Measurements from ENCODE around the gene ENOX1.

GRCh38 chr13:43289470-43290255, 497.1 kb downstream of the ENOX1 start:
- TF ChIP-seq POLR2A (IDR thresholded peaks at IDR 0.05) (no peak), CTCF (IDR thresholded peaks at IDR 0.05) (no peak)
